HepG2 (cell line): ENCODE data around the gene SEM1. TPM values are rescaled to one million over a fixed set of nuclear protein-coding genes. Genes with fewer than 3 reads are reported as not detected.

ENCODE experiments used
- ATAC-seq: fragments of 200-7000 bp; cut with Tn5 transposase; 3 replicates; pipeline ENCODE4 v1.9.1; 2020; ENCODE audit warnings: mild to moderate bottlenecking, moderate library complexity
- BruUV-seq: library from RNA; stranded (reverse); fragments of 400-500 nt; replicated peaks from 2 replicates; lab custom pipeline; 2021; lab: Mats Ljungman, UMichigan
- CTCF ChIA-PET: fragments of 300-600 bp; formaldehyde crosslinking; extraction: SDS; loops from one replicate; lab custom pipeline; 2021; ENCODE audit warnings: low total read pairs, inconsistent platforms, low intra/inter-chr PET ratio; lab: Yijun Ruan, JAX
- POLR2A ChIA-PET: fragments of 350-600 bp; sonication (Branson Sonifier 250); formaldehyde crosslinking; loops from one replicate; lab custom pipeline; 2020; ENCODE audit warnings: antibody characterized with exemption, inconsistent platforms; lab: Yijun Ruan, JAX
- DNase-seq: peaks from one replicate; pipeline ENCODE4 v3.0.0-alpha.2; 2015; ENCODE audit warnings: low spot score
- FAIRE-seq: peaks from 3 replicates; lab custom pipeline; 2011; peaks lifted over from hg19 to GRCh38; lab: Jason Lieb, UNC
- H2AFZ ChIP-seq: one replicate; pipeline ENCODE4 v1.6.1; 2011; ENCODE audit warnings: low read length, inconsistent platforms
- H3K27ac ChIP-seq: fragments of 300-600 bp; 3 replicates; pipeline ENCODE4 v1.8.0; 2011; ENCODE audit warnings: mixed run types, mild to moderate bottlenecking, mixed read lengths, low read length, inconsistent platforms; ENCODE audit not compliant: insufficient read depth; ENCODE audit errors: extremely low read length
- H3K27me3 ChIP-seq, 2 experiments: fragments of 200-600 bp in 1 of 2; 2 replicates in 1 of 2; 3 replicates in 1 of 2; pipeline versions ENCODE4 v1.6.0 to v1.8.0; 2011; ENCODE audit warnings: low read length in 2 of 2, mild to moderate bottlenecking in 2 of 2, moderate library complexity in 2 of 2, inconsistent platforms in 1 of 2; ENCODE audit not compliant: insufficient read depth in 2 of 2, control insufficient read depth in 1 of 2
- H3K36me3 ChIP-seq, 2 experiments: fragments of 200-600 bp in 1 of 2; replicated peaks in 1 of 2; 2 replicates in 1 of 2; 3 replicates in 1 of 2; pipeline versions ENCODE4 v1.5.1 to v1.8.0; 2011; ENCODE audit warnings: low read length in 2 of 2, inconsistent platforms in 1 of 2; ENCODE audit not compliant: insufficient read depth in 2 of 2, control insufficient read depth in 1 of 2
- H3K4me1 ChIP-seq: 2 replicates; pipeline ENCODE4 v1.5.1; 2012; ENCODE audit warnings: low read length, inconsistent platforms; ENCODE audit not compliant: insufficient read depth
- H3K4me2 ChIP-seq: 2 replicates; pipeline ENCODE4 v1.6.0; 2011; ENCODE audit warnings: low read depth, low read length, inconsistent platforms
- H3K4me3 ChIP-seq, 3 experiments: fragments of 200-600 bp in 1 of 3; sonication (generic), shearing (Covaris generic) in 1 of 3; replicated peaks in 1 of 3; 2 replicates each; pipeline ENCODE4 v1.5.1; 2011 to 2016; ENCODE audit warnings: low read length in 3 of 3, inconsistent platforms in 2 of 3, low read depth in 2 of 3, mild to moderate bottlenecking in 2 of 3, control low read depth in 1 of 3, mixed read lengths in 1 of 3; ENCODE audit not compliant: insufficient read depth in 1 of 3
- H3K79me2 ChIP-seq: one replicate; pipeline ENCODE4 v1.6.1; 2011; ENCODE audit warnings: low read length, inconsistent platforms; ENCODE audit not compliant: insufficient read depth
- H3K9ac ChIP-seq: 2 replicates; pipeline ENCODE4 v1.6.0; 2011; ENCODE audit warnings: mild to moderate bottlenecking, low read depth, low read length, inconsistent platforms; ENCODE audit not compliant: insufficient read depth
- H3K9me3 ChIP-seq: 2 replicates; pipeline ENCODE4 v1.5.1; 2012; ENCODE audit warnings: mild to moderate bottlenecking, low read length
- H4K20me1 ChIP-seq: 2 replicates; pipeline ENCODE4 v1.6.0; 2011; ENCODE audit warnings: inconsistent platforms, mild to moderate bottlenecking, low read length, moderate library complexity; ENCODE audit not compliant: insufficient read depth
- CBX5 ChIP-seq: sonication (generic); formaldehyde crosslinking; IDR thresholded peaks from 2 replicates; pipeline ENCODE4 v1.4.0; 2020; ENCODE audit warnings: missing genetic modification reagents, borderline replicate concordance
- CSRNP1 ChIP-seq: sonication (generic); formaldehyde crosslinking; IDR thresholded peaks from 2 replicates; pipeline ENCODE4 v1.8.1; 2023; ENCODE audit warnings: mild to moderate bottlenecking, missing genetic modification reagents
- DMTF1 ChIP-seq: sonication (generic); formaldehyde crosslinking; IDR thresholded peaks from 2 replicates; pipeline ENCODE4 v1.4.0; 2020; ENCODE audit warnings: mild to moderate bottlenecking, missing genetic modification reagents
- FOXK2 ChIP-seq: fragments of 450-650 bp; IDR thresholded peaks from 2 replicates; pipeline ENCODE4 v1.6.1; 2016
- GFI1 ChIP-seq: sonication (generic); formaldehyde crosslinking; IDR thresholded peaks from 2 replicates; pipeline ENCODE4 v1.5.0; 2020; ENCODE audit warnings: missing genetic modification reagents, mild to moderate bottlenecking, borderline replicate concordance
- HMGA1 ChIP-seq: sonication (generic); formaldehyde crosslinking; conservative IDR thresholded peaks from 2 replicates; pipeline ENCODE4 v1.4.0; 2020; ENCODE audit warnings: missing genetic modification reagents
- NR2F1 ChIP-seq, 2 experiments: fragments of 450-650 bp in 1 of 2; formaldehyde crosslinking in 1 of 2; IDR thresholded peaks; 2 replicates each; pipeline versions ENCODE4 v1.5.0 to v1.6.1; 2016 to 2020; ENCODE audit warnings: mild to moderate bottlenecking in 1 of 2, missing compliant biosample characterization in 1 of 2, missing genetic modification reagents in 1 of 2, moderate library complexity in 1 of 2
- NR2F2 ChIP-seq: IDR thresholded peaks from 2 replicates; pipeline ENCODE4 v1.6.1; 2012; ENCODE audit warnings: low read depth, inconsistent platforms, borderline replicate concordance
- POGZ ChIP-seq: sonication (generic); formaldehyde crosslinking; IDR thresholded peaks from 2 replicates; pipeline ENCODE4 v1.4.0; 2020; ENCODE audit warnings: mild to moderate bottlenecking, missing genetic modification reagents
- RBM39 ChIP-seq: fragments of 200-400 bp; formaldehyde crosslinking; IDR thresholded peaks from one replicate; pipeline ENCODE4 v1.6.1; 2018; ENCODE audit warnings: antibody characterized with exemption, mild to moderate bottlenecking, low read depth, low read length; ENCODE audit not compliant: poor library complexity, severe bottlenecking
- SIN3B ChIP-seq: fragments of 150-350 bp; IDR thresholded peaks from 2 replicates; pipeline ENCODE4 v1.6.1; 2014; ENCODE audit warnings: low read length
- STAT6 ChIP-seq: sonication (generic); formaldehyde crosslinking; IDR thresholded peaks from 2 replicates; pipeline ENCODE4 v1.4.0; 2020; ENCODE audit warnings: missing genetic modification reagents, mild to moderate bottlenecking, borderline replicate concordance
- ZBTB49 ChIP-seq: sonication (generic); formaldehyde crosslinking; IDR thresholded peaks from 2 replicates; pipeline ENCODE4 v1.4.0; 2020; ENCODE audit warnings: missing genetic modification reagents, borderline replicate concordance
- ZNF570 ChIP-seq: sonication (generic); formaldehyde crosslinking; IDR thresholded peaks from 2 replicates; pipeline ENCODE4 v1.4.0; 2020; ENCODE audit warnings: mild to moderate bottlenecking, missing genetic modification reagents, borderline replicate concordance
- ZNF724P ChIP-seq: sonication (generic); formaldehyde crosslinking; IDR thresholded peaks from 2 replicates; pipeline ENCODE4 v1.8.0; 2022; ENCODE audit warnings: missing genetic modification reagents, borderline replicate concordance
- WGBS: methylation state at CpG from one replicate; pipeline ENCODE4 v1.1.6; 2017; ENCODE audit warnings: low lambda C conversion rate; 5-methylcytosine and 5-hydroxymethylcytosine counted together
- in situ Hi-C: cut with HindIII; loops from 2 replicates; pipeline ENCODE4 v1.10.0; 2017; ENCODE audit warnings: low pct_unique_long_range_greater_than_20kb; ENCODE audit not compliant: extremely low pct_ligation_motif_present
- intact Hi-C: fragments of 100-400 bp; cut with micrococcal nuclease; formaldehyde crosslinking; loops from one replicate; pipeline ENCODE4 v1.10.0; 2022; ENCODE audit not compliant: unreplicated experiment
- polyA plus RNA-seq, 8 experiments: library from polyadenylated mRNA; depleted of rRNA in 3 of 8; stranded (reverse) in 7 of 8; unstranded in 1 of 8; fragments of >200 nt; fragmentation: Illumina TruSeq in 4 of 8; extraction: Trizol in 4 of 8; gene quantifications; 2 replicates each; pipeline versions ENCODE4 v1.2.1 to v1.2.3, GENCODE V29; 2011 to 2016; ENCODE audit warnings: low read depth in 4 of 8, missing spikeins in 1 of 8, mixed read lengths in 1 of 8; ENCODE audit not compliant: insufficient read depth in 1 of 8
- total RNA-seq, 5 experiments: library from RNA; depleted of rRNA; stranded (reverse); fragments of >200 nt; fragmentation: Illumina TruSeq; extraction: Trizol; gene quantifications; 2 replicates each; pipeline ENCODE4 v1.2.3, GENCODE V29; 2016; ENCODE audit warnings: low read depth in 1 of 5

SEM1 gene
- total and polyA plus RNA-seq, 2 of the 13 experiments (the other 11 are each of a cell fraction or from before 2014, with no cell fraction given): 40.7 to 174 TPM

GRCh38 chr7:96697822-96698221 is 11.8 kb downstream of the SEM1 start:
- ChIA-PET CTCF (no interaction called here), POLR2A (no interaction called here)
- H2AFZ ChIP-seq: no peak overlapping the region
- TF ChIP-seq FOXK2 (no peak), HMGA1 (CRISPR knock-in tag) (no peak), NR2F2 (no peak), CSRNP1 (CRISPR knock-in tag) (no peak), SIN3B (no peak), CBX5 (CRISPR knock-in tag) (no peak), RBM39 (no peak), ZBTB49 (CRISPR knock-in tag) (no peak), NR2F1 (CRISPR knock-in tag; IDR thresholded peaks at IDR 0.05) (no peak), ZNF570 (CRISPR knock-in tag) (no peak), POGZ (CRISPR knock-in tag) (no peak), DMTF1 (CRISPR knock-in tag) (no peak), GFI1 (no peak), ZNF724P (CRISPR knock-in tag) (no peak), STAT6 (CRISPR knock-in tag) (no peak)
- no peak for DNase-seq
- FAIRE-seq: no peak
- H3K4me3 ChIP-seq: no peak overlapping the region
- peaks cover 0 to 8% of the 10 kb centered on the region in 2 experiments; a peak in 2 of 5 replicates for H3K36me3 ChIP-seq
- H3K27ac ChIP-seq: no peak overlapping the region
- ATAC-seq: no peak
- H3K4me2 ChIP-seq: no peak overlapping the region
- no peaks in the 10 kb centered on the region for H3K27me3 ChIP-seq
- WGBS: 98% methylated on average over 3 of the region's 3 CpGs
- peaks cover 55% of the 10 kb centered on the region for H3K4me1 ChIP-seq
- peaks cover 5% of the 10 kb centered on the region; the same call in 1 of the 2 replicates for H4K20me1 ChIP-seq
- H3K79me2 ChIP-seq: peaks cover 87% of the 10 kb centered on the region
- in situ Hi-C loops: no loop called here
- BruUV-seq: no TSS peak
- no peaks in the 10 kb centered on the region for H3K9me3 ChIP-seq
- intact Hi-C loops: no loop called here
- H3K9ac ChIP-seq: no peak overlapping the region
